Tibial nerve (tissue), 3 donors: ENCODE results near the gene PLCB4.

Experiments
- POLR2A ChIP-seq, 2 donors: fragments of 450-650 bp; IDR thresholded peaks; one replicate each; pipeline ENCODE4 v1.6.1; 2017; ENCODE audit warnings: antibody characterized with exemption in 2 of 2, mild to moderate bottlenecking in 2 of 2, moderate library complexity in 2 of 2
- TF ChIP-seq, protein P1 (sequence below), 5 experiments: fragments of 200-600 bp in 3 of 5; fragments of 450-650 bp in 2 of 5; sonication (generic) in 3 of 5; IDR thresholded peaks; one replicate each; pipeline ENCODE4 v1.5.1; 2016 to 2019; ENCODE audit warnings: antibody characterized with exemption in 5 of 5, mild to moderate bottlenecking in 3 of 5, moderate library complexity in 2 of 5

DNA sequence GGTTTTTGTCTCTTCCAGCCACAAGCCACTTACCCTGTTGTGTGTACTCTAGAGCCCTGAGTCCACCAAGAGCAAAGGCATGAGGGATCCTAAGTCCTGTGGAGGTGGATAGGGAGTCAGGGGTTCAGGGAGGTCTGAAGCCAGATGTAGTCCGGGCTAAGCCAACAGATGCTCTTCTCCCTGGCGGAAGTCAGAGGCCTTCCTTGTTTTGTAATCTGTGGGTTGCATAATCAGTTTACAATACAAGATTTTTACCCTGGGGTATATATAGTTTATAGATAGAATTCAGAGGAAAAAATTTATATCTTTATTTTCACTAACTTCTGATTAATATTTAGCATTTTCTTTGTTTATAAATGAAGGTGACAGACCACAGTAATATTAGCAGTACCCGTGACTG is 454.7 kb downstream of the PLCB4 start:
- TF ChIP-seq, protein P1, sequence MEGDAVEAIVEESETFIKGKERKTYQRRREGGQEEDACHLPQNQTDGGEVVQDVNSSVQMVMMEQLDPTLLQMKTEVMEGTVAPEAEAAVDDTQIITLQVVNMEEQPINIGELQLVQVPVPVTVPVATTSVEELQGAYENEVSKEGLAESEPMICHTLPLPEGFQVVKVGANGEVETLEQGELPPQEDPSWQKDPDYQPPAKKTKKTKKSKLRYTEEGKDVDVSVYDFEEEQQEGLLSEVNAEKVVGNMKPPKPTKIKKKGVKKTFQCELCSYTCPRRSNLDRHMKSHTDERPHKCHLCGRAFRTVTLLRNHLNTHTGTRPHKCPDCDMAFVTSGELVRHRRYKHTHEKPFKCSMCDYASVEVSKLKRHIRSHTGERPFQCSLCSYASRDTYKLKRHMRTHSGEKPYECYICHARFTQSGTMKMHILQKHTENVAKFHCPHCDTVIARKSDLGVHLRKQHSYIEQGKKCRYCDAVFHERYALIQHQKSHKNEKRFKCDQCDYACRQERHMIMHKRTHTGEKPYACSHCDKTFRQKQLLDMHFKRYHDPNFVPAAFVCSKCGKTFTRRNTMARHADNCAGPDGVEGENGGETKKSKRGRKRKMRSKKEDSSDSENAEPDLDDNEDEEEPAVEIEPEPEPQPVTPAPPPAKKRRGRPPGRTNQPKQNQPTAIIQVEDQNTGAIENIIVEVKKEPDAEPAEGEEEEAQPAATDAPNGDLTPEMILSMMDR (IDR thresholded peaks at IDR 0.05): no peak
- no peak for TF ChIP-seq POLR2A (IDR thresholded peaks at IDR 0.05)
